ENCODE measurements around the gene NIM1K.
"Not testable (repeated sequence)": the region's sequence is repeated elsewhere in the genome, so short reads cannot be mapped to it uniquely, and the experiment has no call there.

The NIM1K gene

DNA sequence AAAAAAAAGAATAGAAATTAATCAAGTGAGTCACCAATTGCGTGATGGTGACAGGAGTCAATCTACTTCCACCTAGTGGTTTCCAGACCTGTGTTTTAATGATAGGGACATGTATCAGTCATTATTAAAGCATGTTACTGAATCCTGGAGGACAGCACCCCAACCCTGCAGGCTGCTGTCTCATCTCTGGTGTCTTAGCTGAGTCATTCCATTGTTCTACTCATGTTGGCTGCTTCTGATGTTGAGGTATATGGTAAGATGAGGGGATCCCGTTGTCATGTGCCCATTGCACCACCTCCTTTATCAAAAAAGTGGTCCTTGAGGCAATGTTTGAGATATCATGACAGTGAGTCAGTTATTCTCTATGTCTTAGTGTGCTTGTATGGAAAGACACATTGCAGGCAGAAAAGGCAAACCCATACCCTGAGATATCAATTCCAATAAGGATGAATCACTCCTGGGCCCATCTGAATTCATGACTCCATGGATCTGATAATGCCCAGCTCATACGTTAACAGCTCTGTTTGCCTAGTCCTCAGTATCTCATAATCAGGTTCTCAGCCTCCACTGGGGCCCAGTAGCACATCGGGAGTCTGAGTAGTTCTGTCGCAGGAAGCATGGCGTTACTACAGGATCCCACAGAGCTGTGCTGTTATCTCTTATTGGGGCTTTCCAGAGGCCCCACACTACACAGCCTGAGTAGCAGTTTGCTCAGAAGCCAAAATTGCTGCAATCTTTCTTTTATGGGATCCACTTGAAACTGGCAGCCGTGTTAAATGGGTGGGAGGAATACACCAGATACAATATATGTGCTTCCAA lies 90.0 kb downstream of the NIM1K start:
- no peak for DNase-seq

DNA sequence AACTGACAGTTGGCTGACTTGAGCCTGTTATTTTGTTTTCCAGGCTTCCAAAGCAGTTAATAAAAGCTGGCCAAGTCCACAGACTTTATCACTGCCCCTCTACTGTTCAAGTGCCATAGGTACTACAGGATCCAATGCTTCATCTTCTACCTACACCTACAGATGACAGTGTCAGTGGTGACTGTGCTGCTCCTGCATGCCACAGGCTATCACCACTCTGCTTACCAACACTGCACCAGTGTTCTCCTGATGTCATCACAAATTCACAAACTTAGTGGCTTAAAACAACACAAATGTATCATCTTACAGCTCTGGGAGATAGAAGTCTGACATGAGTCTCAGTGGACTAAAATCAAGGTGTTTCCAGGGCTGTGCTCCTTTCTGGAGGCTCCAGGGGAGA lies 94.6 kb downstream of the NIM1K start:
- DNase-seq, result no peak

DNA sequence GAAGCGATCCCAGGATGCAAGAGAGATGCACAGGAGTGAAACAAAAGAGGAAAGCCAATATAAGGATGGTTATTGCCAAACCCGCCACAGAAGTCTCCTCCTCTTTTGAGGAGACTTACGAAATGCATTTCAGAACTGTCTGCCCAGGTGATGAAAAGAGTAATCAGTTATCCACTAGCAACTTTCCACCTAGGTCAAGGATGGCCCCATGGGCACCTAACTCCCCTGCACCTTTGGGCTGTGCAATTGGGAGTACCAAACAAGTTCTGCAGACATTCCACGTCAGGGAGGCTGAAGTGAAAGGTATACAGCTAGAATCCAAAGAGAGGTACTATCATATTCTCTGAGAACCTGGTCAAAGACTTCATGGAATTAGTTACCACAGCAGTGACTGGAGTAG lies 95.5 kb downstream of the NIM1K start:
- DNase-seq, result no peak

DNA sequence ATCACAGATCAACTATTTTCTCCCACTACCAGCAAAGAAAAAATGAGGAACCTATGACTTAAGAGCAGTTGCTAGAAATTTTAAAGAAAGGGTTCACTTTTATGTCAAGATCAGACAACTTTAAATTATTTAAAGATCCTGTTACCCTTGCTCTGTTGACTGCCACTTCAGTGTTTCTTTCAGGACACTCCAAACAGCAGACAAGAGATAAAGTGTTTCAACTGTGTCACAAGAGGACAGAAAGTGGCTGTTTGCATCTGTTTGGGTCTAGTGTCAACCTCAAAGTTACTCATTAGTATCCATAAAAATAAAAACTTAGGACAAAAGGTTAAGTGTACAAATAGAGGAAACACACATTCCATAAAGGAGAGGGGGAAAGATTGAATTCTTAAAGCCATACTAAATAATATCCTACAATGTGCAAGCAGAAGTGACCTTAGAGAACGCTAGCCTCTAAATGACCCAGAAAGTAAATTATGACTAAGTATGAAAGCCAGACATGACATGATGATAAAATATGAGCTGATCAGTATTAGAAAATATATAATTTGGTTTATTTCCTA lies 96.3 kb downstream of the NIM1K start:
- DNase-seq, result no peak

DNA sequence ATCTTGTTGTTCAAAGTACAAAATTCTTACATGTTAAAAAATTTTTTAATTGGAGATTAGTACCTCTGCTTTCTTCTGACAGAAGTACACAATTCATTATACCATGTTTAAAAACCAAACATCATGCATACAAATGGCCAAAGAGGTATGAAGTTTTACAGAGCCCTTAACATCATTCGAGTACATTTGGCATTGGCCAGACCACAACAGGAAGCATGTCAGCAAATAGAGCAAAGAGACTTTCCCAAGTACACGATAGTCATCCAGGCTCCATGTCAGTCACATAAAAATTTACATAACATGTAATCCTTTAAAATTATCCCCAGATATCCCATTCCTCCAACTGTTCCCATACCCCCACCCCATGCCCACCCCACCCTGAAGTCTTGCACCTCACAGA lies 98.7 kb downstream of the NIM1K start:
- DNase-seq, result no peak

GRCh38 chr5:43294226-43294625 lies 102.2 kb downstream of the NIM1K start:
- no peak for DNase-seq

GRCh38 chr5:43295202-43295601 lies 103.2 kb downstream of the NIM1K start:
- no peak for DNase-seq

DNA sequence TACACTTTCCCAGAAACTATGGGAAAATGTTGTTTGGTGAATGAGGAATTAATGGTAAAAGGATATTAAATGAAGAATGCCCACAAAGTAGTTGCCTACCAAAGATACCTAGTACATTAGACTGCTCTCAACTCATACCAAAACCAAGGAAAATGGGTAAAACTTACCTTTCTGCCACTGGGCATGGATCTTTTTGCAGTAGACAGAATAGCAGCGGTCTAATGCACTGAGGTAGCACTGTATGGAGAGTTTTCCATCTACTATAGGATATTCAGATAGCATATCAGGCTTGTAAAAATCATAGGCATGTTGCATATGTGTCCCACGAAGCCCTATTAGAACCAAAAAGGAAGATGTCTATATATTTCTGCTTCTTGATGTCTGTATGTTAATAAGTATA lies 104.8 kb downstream of the NIM1K start:
- no peak for DNase-seq

DNA sequence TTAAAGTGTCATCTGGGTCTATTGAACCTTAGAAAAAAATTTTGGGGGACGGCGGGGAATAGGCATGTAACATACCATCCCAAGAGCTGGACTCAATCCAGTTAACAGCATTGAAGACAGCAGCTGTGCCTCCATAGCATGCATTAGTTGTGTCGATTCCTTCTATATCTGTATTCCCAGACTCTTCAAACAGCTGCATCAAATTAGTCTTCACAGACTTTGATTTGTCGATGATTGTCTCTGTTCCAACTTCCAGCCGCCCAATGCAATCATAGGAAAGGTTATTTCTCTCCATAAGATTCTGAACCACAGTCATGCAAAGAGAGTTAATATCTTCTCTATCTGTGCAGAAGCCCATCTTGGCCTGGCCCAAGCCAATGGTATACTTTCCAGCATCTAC lies 106.4 kb downstream of the NIM1K start:
- DNase-seq, result no peak

DNA sequence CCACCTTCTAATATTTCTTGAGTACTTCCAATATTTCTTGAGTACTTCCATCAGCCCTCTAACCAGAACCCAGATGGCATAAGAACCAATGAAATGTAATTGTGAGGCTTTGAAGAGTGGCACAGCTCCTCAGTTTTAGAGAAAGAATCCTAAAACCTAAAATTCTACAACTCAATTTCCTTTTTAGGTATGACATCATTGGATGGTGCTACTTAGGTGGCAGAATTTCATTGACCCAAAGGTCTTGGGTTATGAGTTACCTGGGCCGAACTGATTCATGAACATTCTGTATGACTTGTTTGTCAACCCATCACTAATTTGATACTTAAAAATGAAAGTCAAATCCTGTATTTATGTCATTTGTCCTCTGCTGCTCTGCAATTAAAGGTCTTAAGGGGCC lies 108.1 kb downstream of the NIM1K start:
- no peak for DNase-seq

- peak; percentile 65 for DNase-seq
These were observed 109.6 kb downstream of the NIM1K start for GRCh38 chr5:43301653-43302091.

DNA sequence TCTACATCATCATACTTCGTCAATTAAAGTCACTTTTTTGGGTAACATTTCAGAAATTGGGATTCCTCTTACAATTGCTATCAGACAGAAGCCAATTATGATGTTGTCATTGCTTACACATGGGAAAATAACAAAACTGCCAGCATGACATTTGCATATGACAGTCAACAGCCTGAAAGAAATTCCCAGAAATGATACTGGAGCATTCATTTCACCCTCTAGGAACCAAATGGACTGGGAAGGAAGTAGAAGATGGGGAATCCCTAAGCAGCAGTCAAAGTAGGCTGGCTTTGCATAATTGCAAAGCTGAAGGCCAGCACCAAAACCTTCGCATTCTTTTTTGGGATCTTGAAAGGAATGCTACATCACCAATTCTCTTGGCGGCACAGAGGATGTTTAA lies 110.5 kb downstream of the NIM1K start:
- DNase-seq, result no peak

GRCh38 chr5:43303242-43303641 lies 111.2 kb downstream of the NIM1K start:
- DNase-seq, result no peak

DNA sequence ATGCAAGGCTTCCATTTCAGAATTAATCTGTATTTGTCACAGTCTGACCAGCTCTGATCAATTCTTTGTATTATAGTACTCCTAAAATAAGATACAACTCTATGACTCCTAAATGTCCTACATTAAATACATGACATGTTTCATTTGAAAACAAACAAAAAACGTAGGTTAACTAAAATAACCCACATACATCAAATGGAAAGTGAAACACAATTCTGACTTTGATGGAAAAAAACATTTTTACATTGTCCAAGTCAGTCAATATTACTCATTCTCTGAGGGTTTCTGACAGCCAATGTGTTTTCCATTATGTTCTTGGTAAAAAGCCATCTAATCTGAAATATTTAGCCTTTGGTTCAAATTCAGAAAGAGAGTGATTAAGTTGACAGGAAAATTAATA lies 112.5 kb downstream of the NIM1K start:
- DNase-seq, result no peak

DNA sequence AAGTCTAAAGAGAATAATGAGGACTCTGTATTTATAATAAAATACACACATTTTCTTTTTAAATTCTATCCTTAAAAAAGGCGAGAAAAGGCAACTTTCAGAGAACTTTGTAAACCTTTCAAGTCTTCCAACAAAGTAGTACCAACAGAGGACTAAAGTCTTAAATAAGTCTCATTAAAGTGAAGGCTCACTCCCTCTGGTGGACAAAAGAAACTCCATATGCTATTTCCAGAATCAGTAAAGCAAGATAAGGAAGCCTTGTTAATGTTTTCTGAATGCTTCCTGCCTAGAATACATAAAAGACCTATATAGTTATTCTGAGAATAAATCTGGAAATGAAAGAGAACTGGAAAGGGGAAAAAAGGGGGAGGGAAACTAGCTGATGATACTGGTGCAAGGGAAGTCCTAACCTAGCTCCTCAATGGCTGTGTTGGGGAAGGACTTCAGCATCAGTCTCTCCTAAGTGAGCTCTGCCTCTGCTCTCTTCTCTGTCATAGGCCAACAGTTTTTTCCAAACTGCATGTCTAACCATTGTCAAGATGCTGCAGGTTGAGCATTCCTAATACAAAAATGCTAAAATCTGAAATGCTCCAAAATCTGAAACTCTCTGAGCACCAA lies 114.0 kb downstream of the NIM1K start:
- peak; percentile 73 for DNase-seq

DNA sequence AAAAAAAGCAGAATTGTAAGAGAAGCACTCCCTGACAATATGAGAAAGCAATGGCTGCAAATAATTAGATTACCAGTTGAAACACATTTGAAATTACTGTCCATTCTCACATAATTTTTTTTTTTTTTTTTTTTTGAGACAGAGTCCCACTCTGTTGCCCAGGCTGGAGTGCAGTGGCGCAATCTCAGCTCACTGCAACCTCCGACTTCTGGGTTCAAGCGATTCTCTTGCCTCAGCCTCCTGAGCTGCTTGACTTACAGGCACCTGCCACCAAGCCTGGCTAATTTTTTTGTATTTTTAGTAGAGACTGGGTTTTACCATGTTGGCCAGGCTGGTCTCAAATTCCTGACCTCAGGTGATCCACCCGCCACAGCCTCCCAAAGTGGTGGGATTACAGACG lies 114.9 kb downstream of the NIM1K start:
- DNase-seq, result not testable (repeated sequence)

- DNase-seq, result no peak
These were observed 117.1 kb downstream of the NIM1K start for GRCh38 chr5:43309122-43309521.

DNA sequence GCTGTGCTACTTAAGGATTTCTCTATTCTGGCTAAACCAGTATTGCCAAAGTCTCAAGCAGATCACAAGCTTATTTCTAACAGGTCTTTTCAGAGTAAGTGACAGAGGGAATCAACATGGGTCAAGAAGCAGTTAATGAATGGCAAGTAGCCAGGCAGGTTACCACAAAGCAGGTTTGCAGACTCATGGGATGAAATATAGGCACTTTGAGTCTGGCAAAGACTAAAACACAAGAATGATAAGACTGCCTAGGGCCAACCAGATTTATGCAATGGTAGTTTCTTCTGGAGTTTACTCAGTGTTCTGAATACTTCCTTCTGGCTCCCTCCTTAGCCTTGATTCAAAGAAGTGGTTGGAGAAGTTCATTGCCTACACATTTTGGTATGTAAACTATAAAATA lies 117.6 kb downstream of the NIM1K start:
- no peak for DNase-seq

GRCh38 chr5:43312076-43312661 lies 120.1 kb downstream of the NIM1K start:
- no peak for DNase-seq

GRCh38 chr5:43312699-43313034 lies 120.6 kb downstream of the NIM1K start:
- DNase-seq, result peak; percentile 87

DNA sequence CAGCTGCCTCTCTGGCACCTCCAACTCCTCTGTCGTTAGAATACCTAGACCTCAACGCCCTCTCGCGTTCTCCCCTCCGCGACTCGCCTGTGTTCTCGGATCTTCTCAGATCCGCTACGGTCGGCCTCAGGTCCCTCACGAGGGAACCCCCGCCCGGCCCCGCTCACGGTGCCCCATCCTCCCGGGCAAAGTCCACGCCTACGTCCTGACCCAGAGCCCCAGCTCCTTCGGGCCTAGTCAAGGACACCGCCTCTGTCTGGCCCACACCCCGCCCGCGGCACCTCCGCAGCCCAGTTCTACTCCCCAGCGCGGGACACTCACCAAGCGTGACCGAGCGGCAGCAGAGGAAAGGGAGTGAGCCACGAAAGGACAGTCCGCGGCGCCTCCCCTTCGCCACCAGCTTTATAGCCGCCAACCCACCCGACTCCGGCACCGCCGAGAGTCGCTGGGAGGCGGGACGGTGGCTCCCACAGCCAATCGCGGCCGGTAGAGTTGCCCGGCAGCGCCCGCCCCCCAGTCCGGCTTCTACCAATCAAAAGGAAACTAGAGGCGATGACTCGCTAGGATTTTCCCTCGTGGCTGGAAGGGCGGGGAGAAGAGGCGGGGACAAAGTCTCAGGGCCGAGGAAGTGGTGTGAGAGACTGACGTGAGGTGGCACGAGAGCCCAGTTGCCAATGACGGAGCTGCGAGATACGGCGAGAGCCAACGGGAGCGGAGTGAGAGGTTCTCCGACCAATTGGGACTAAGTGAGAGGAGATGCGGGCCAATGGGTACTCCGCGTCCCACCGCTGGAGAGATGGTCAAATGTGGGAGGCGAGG lies 121.2 kb downstream of the NIM1K start, which contains the start of gene HMGCS1:
Gene HMGCS1, minus strand, starts transcription at position 378 of the 819 bp plus-strand sequence. CDS start 14,447 bp downstream, outside the sequence.
- peak; percentile 98 for DNase-seq

DNA sequence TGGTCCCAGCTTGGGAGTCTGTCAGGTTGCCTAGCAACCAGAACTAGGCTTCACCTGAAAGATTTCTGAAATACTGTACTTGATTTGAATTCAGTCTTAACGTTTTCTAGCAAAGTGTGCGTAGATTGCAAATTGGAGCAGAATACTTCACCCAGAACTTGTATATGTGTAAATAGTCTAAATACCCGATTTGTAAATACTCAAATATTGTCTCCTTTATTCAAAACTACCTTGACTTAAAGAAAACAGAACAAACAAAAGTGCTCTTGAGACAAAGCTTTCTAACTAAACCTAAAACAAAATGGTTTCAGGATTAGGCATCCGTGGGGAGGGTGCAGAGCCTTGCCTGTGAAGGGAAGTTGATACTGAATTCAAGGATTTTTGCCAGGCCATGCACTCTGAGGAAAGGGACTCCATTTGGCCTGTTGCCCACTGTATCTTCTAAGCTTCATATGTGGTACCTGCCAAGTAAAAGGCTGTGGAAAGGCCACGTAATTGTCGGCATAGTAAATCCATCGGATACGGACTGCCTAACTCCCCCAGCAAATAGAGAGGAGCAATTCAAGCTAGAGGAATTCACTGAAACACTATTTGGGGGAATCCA lies 121.9 kb downstream of the NIM1K start:
- DNase-seq, result no peak

DNA sequence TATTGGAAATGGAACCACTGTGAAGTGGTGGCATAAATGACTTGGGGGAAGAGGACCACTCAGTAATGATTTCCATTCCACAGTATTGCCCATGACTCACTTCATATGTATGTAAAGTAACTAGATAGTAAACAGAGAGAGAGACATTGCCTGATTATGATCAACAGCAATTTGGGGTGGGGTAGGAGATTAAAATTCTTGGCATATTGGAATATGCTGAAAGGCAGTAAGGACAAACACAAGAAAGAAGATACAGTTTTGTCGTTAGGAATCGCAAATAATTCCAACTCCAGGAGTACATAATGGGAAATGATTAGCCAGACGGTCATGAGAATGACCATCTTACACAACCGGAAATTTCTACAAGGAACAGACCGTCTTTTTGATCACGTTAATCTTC lies 122.7 kb downstream of the NIM1K start:
- no peak for DNase-seq
